HG02884 (cell line): ENCODE results near the gene UMODL1.
"Not testable (repeated sequence)": the region's sequence is repeated elsewhere in the genome, so short reads cannot be mapped to it uniquely, and the experiment has no call there.

Experiments
- ATAC-seq: cut with Tn5 transposase; IDR thresholded peaks from one replicate; pipeline ENCODE4 v1.9.1; 2021; ENCODE audit warnings: mild to moderate bottlenecking, moderate library complexity; ENCODE audit not compliant: unreplicated experiment

UMODL1 gene

GRCh38 chr21:42111811-42112210 is 40.7 kb downstream of the UMODL1 start:
- ATAC-seq, result no peak

GRCh38 chr21:42112238-42112637 is 41.1 kb downstream of the UMODL1 start:
- no peak for ATAC-seq

GRCh38 chr21:42112857-42113256 is 41.7 kb downstream of the UMODL1 start:
- no peak for ATAC-seq

GRCh38 chr21:42113926-42114409 is 42.9 kb downstream of the UMODL1 start:
- no peak for ATAC-seq

GRCh38 chr21:42114646-42115045 is 43.5 kb downstream of the UMODL1 start:
- no peak for ATAC-seq

GRCh38 chr21:42115136-42115683 is 44.1 kb downstream of the UMODL1 start:
- no peak for ATAC-seq

- not testable (repeated sequence) for ATAC-seq
Observed at GRCh38 chr21:42116551-42116950, 45.4 kb downstream of the UMODL1 start.

- no peak for ATAC-seq
Observed at GRCh38 chr21:42117229-42117966, 46.3 kb downstream of the UMODL1 start.

GRCh38 chr21:42117967-42118780 is 47.1 kb downstream of the UMODL1 start:
- ATAC-seq, result no peak

GRCh38 chr21:42118901-42119300 is 47.8 kb downstream of the UMODL1 start:
- no peak for ATAC-seq

GRCh38 chr21:42120101-42120902 is 49.2 kb downstream of the UMODL1 start:
- ATAC-seq, result no peak

GRCh38 chr21:42120903-42121535 is 49.9 kb downstream of the UMODL1 start:
- ATAC-seq, result no peak

- ATAC-seq, result no peak
Observed at GRCh38 chr21:42121794-42122193, 50.7 kb downstream of the UMODL1 start.

GRCh38 chr21:42122398-42122797 is 51.3 kb downstream of the UMODL1 start:
- no peak for ATAC-seq

GRCh38 chr21:42122808-42123207 is 51.7 kb downstream of the UMODL1 start:
- ATAC-seq, result no peak

- no peak for ATAC-seq
Observed at GRCh38 chr21:42123219-42123908, 52.2 kb downstream of the UMODL1 start.

- no peak for ATAC-seq
Observed at GRCh38 chr21:42124081-42124480, 53.0 kb downstream of the UMODL1 start.

- no peak for ATAC-seq
Observed at GRCh38 chr21:42124826-42125570, 53.9 kb downstream of the UMODL1 start.
